GM19438 (cell line): Measurements from ENCODE around the gene HEMK1.

Experiments used
- ATAC-seq: cut with Tn5 transposase; IDR thresholded peaks from one replicate; pipeline ENCODE4 v1.9.1; 2021; ENCODE audit warnings: low read depth; ENCODE audit not compliant: unreplicated experiment

Gene HEMK1

DNA sequence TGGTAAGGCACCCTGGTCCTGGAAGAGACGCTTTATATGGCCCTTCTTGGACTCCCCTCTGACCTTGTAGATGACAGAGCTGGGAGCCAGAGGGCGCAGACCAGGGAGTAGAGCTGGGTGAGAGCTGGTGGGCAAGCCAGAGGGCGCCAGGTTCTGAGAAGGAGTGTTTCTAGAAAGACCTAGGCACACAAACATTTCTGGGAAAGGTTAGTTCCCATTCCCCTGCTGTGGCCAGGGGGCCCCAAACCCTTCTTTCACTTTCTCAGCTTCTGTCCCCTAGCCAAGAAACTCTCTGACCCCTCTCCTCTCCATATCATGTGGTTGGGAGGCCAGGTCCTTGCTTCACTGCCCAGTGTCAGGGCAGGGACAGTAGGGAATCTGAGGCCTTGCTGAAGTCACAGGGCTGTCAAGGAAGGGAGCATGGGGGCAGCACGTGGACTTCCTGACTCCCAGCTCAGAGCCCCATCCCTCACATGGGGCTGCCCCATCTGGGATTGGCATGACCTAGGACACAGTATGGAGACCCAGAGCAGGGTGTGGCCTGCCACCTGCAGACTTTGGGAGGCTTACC lies 3.6 kb downstream of the HEMK1 start:
- no peak for ATAC-seq

- ATAC-seq = no peak
Measured at GRCh38 chr3:50573566-50574443, 4.5 kb downstream of the HEMK1 start.

DNA sequence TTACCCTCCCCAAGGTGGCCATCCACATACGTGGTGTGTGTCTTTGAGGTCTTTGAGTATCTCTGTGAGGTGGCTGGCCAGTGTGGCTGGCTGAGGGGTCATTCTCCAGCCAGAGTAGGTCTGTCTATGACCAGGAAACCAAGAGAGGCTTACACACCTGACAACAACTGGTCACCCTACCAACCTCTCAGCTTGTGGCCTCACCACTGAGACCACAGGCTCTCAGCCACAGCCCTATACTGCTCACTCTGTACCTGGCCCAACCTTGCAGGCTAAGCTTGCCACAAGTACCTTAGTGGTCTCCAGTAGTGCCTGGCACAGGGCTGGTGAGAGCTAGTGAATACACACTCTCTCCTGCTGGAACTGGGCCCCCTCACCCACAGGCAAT lies 5.1 kb downstream of the HEMK1 start:
- no peak for ATAC-seq

DNA sequence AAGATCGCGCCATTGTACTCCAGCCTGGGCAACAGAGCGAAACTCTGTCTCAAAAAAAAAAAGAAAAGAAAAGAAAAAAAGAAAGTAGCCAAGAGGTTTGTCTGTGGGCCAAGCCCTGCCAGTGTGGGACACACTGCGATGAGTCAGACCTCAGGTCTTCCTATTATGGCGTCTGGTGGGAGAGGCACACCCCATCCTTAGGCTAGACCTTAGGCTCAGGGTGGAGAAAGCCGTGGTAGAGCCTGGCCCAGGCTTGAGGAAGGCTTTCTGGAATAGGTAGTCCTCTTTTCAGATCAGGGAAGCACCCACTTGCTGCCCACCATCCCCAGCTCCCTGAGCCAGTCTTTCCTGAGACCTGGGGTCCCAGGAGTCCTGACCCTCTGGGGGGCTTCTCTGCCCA lies 6.0 kb downstream of the HEMK1 start:
- no peak for ATAC-seq

DNA sequence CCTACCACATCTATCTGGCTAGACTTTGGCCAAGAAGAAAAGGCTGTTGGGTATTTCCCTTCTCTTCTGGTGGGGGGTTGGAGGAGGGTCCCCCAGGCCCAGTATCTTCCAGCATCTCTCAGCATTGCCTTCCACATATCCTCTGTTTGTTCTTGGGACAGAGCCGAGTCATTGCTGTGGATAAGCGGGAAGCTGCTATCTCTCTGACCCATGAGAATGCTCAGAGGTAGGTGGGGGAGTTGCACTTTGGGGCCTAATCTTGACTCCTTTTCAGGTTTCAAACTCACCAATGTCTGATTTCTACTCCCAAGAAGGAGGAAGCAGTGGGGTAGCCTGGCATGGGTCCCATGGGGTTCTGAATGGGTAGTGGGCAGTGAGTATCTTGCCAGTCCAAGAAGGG lies 8.0 kb downstream of the HEMK1 start:
- no peak for ATAC-seq

DNA sequence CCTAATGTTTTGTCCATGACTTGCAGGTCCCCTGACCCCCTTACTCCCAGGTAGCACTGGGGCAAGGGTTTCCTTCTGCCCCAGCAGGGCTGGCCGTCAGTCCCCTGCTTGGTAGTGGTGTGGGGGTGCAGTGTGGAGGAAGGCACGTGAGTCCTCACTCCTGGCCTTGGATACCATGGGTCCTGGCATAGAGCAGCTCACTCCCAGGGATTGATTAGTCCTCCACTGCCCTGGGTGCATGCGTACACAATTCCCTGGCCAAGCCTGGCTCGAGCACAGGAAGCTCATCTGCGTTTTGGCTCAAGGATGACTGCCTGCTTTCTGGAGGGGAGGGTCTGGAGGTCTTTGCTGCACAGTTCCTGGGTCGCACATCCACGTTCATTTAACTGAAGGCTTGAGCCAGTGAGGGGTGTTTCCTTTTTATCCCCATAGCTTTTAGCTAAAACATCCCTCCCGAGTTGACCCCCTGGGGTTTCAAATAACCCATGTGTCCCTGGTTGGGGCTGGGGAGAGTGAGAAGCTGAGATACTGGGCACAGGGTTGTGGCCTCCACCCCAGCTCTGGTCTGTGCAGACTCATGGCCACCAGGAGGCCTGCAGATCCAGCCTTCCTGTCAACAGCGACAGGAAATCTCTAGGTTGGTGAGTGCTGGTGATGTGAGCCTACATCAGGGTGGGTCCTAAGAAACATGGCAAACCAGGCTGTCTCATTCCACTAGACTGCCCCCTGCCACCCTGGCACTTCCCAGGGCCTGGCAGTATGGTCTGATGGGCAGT lies 11.5 kb downstream of the HEMK1 start:
- no peak for ATAC-seq

- no peak for ATAC-seq
Measured at GRCh38 chr3:50581459-50581842, 12.1 kb downstream of the HEMK1 start.

GRCh38 chr3:50582083-50582482 lies 12.8 kb downstream of the HEMK1 start:
- no peak for ATAC-seq

GRCh38 chr3:50583897-50584296 lies 14.6 kb downstream of the HEMK1 start:
- no peak for ATAC-seq

DNA sequence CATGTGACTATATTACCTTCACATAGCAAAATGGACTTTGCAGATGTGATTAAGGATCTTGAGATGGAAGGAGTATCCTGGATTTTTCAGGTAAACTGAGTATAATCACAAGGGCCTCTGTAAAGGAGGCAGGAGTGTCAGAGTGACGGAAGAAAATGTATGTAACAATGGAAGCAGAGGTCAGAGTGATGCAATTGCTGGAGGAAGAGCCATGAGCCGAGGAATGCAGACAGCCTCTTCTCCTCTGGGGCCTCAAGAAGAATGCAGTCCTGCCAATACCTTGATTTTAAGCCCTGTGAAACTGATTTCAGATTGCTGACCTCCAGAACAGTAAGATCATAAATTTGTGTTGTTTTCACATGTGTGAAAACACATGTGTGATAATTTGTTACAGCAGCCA lies 15.1 kb downstream of the HEMK1 start:
- no peak for ATAC-seq

DNA sequence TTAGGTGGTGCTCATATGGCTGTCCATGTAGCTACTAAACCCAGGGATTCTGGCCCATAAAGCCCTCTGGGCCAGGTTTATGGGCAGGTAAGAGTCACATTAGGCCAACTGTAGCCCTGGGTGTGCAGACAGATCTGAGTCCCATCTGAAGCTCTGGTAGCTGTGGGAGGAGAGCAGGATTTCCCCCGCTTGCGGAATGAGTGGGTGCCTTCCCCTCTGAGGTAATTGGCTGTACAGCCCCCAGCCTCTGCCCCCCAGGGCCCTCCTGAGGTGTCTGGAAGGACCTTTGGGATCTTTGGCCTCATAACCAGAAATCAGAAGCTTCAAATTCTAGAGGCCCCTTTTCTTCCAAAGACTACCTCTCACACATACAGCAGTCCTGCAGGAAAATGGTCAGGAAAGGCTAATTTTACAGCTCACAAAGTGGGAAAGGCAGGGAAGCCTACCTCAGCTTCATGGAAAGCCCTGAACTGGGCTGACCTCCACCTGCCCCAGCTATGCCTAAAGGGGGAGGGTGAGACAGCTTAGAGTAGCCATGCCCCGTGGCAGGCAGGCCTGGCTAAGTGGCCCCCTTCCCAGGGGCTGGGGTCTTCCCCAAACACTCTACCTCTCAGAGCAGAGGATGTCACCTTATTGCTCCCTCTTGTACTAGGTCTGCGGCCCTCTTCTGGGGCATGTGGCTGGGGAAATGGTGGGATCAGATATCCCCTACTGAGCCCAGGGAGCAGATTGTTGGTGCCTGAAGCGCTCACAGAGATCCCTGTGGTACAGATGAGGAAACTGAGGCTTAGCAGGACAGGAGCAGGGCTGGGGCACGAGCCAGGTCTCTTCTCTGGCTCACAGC lies 16.8 kb downstream of the HEMK1 start:
- ATAC-seq = no peak

GRCh38 chr3:50586763-50587070 lies 17.4 kb downstream of the HEMK1 start:
- no peak for ATAC-seq

GRCh38 chr3:50587373-50587772 lies 18.1 kb downstream of the HEMK1 start:
- no peak for ATAC-seq

DNA sequence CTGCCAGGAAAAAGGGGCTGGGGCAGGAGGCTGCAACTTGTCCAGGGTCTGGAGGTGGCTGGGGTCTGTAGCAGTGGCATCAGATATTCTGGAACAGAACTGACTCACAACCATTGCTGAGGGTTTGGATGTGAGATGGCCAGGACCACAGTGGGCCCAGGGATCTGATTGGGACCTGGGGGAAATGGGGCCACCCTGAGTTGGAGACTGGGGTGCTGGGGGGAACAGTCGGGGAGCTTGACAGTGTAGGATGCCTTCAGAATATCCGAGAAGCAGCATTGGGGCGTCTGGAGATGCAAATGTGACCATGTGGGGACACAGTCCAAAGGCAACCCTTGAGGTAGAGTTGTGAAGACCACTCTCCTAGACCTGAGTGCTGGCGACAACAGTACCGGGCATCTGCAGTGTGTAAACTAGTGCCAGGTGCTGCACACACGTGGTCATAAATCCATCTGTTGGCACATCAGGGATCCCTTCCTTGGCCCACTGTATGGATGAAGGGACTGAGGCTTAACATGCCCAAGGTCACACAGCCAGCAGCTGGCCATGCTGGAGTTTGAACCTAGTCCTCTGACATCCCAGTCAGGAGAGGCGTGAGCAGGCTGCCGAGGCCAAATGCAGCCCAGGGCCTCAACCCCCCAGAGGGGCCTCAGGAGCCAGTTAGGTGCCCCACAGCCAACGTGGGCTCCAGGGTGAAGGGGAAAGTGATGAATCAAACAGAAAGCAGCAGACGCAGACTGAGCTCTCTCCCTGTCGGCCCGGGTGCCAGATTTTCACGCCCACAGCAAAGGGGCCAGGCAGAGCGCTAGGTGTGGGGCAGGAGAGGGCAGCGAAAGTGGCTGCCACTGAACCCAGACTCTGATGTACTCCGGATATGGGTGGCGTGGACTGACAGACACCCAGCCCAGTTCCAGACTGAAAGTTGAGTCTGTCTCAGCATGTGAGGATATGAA lies 18.8 kb downstream of the HEMK1 start:
- no peak for ATAC-seq

DNA sequence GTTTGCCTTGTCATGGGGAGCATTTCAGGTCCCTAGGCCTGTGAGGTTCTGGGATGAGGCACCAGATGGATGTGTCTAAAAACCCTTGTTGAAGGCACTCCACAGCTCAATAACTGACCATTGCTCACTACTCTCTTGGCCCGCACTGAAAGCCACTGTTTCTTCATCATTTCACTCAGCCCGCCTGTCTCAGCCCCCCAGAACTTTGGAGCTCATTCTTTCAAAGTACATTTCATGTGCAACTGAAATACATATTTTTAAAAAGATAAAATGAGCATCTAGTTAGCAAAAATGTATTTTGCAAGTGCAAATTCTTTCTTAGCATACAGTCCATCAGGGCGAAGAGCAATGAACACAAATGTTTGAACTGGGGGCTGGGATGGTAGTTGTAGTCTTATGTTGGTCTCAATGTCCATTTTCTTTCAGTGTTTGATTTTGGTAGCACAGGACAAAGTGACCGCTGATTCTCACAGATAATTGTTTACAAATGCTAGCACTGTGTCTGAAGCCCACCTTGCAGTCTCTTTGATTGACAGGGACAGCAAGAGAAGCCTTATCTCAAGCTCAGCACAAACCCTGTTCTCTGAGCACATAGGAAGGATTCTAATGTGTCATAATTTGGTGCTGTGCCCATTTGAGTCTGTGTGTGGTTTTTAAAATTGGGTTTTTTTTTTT lies 19.6 kb downstream of the HEMK1 start:
- no peak for ATAC-seq

GRCh38 chr3:50591196-50591741 lies 21.9 kb downstream of the HEMK1 start:
- ATAC-seq = peak; percentile 5

- ATAC-seq = no peak
Measured at GRCh38 chr3:50592568-50592967, 23.2 kb downstream of the HEMK1 start.

DNA sequence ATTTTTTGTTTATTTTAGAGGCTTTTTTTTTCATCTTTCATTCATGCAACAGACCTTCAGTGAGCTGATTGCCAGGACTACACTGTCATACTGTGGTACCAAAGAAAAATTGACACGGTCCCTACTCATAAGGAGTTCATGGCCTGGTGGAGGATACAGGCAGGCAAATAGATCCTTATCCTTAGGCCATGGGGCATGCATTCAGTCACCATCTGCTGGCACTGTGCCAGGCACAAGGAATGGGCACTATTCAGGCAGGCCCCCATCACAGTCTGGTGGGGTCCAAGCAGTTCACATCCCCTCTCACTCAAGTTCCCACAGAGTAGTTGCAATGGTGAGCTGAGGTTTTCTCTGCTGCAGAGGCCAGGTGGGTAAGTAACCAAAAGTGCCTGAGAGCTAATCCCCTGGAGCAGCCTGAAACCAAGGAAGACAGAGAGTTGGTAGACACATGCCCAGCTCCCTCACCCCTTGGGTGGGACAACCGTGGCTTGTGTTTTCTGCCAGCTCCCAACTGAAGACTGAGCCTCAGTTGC lies 25.0 kb downstream of the HEMK1 start:
- ATAC-seq = no peak
